ENCODE measurements around the gene PKD1L1. TPM values are rescaled to one million over a fixed set of nuclear protein-coding genes. Genes with fewer than 3 reads are reported as not detected.

Gene PKD1L1
- total RNA-seq, 4 donors from 2014 or later = 0.07 to 1.7 (median 0.98) TPM

DNA sequence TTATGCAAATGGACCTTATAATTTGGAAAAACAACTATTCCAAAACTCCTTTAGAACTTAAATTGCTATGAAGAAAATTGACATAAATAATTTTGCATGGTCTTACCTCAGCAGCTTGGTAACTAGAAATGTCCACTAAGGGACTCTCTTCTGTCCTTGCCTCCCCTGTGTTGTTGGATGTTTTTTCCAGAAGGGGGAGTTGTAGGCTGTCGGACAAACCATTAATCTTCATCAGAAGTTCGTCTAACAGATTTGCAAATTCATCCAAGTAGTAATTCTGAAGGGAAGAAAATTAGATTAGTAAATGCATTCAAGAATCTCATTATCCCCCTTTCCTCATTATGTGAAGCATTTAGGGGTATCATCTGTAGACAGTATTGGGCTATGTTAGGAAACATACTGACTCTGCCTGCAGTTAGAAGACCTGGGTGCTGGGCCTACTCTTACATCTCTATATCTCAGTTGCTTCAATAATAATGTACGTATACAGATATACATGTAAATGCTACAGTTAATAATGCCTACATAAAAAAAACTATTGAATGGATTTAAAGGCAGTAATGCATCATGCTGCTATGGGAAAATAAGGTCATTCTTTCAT, 155.6 kb downstream of the PKD1L1 start:
- H3K27ac ChIP-seq = no peak overlapping the region
- peak in 1 of 5 experiments; percentile 18 for TF ChIP-seq CTCF (IDR thresholded peaks at IDR 0.05 in 4 of 5, conservative IDR thresholded peaks at IDR 0.05 in 1 of 5)
- TF ChIP-seq POLR2A (IDR thresholded peaks at IDR 0.05) = no peak
- in situ Hi-C loops (cut with MboI; ENCODE audit: low sequenced_read_pairs in 4 of 4) (no loop called here), intact Hi-C loops (cut with DNase I; ENCODE audit: low total_unique reads) (no loop called here)
- ATAC-seq (no peak), DNase-seq (no peak)
- no peak overlapping the region for H3K4me3 ChIP-seq
- H3K9me3 ChIP-seq = no peaks in the 10 kb centered on the region
- H3K27me3 ChIP-seq = no peaks in the 10 kb centered on the region
- H3K36me3 ChIP-seq = no peaks in the 10 kb centered on the region
- no peaks in the 10 kb centered on the region for H3K4me1 ChIP-seq

GRCh38 chr7:47791682-47792081, 156.6 kb downstream of the PKD1L1 start:
- in situ Hi-C loops (cut with MboI; ENCODE audit: low sequenced_read_pairs in 4 of 4) = no loop called here
- Histone ChIP-seq H3K27ac (no peak overlapping the region), H3K4me3 (no peak overlapping the region), H3K27me3 (no peaks in the 10 kb centered on the region), H3K4me1 (no peaks in the 10 kb centered on the region), H3K9me3 (no peaks in the 10 kb centered on the region), H3K36me3 (no peaks in the 10 kb centered on the region)
- no peak for DNase-seq
- intact Hi-C loops (cut with DNase I; ENCODE audit: low total_unique reads) = no loop called here
- ATAC-seq = no peak
- TF ChIP-seq POLR2A (IDR thresholded peaks at IDR 0.05) (no peak), CTCF (IDR thresholded peaks at IDR 0.05 in 4 of 5, conservative IDR thresholded peaks at IDR 0.05 in 1 of 5) (no peak)

DNA sequence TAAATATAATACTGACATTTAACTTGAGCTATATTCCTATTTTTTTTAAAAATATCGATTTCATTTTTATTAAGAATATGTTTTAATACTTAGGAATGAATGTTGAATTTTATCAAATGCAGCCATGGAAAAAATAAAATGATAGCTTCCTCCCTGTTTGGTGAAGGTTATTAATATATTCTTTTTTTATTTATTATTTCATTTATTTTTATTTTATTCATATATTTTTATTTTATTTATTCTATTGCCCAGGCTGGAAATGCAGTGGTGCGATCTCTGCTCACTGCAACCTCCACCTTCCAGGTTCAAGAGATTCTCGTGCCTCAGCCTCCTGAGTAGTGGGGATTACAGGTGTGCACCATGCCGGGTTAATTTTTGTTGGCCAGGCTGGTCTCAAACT, 160.2 kb downstream of the PKD1L1 start:
- peaks cover 0 to 12% of the 10 kb centered on the region in 2 donors for H3K4me1 ChIP-seq
- H3K36me3 ChIP-seq = no peaks in the 10 kb centered on the region
- H3K27ac ChIP-seq = no peak overlapping the region
- intact Hi-C loops (cut with DNase I; ENCODE audit: low total_unique reads) = no loop called here
- no peaks in the 10 kb centered on the region for H3K27me3 ChIP-seq
- in situ Hi-C loops (cut with MboI; ENCODE audit: low sequenced_read_pairs in 4 of 4) = no loop called here
- no peak for DNase-seq
- no peak for ATAC-seq
- H3K4me3 ChIP-seq = no peak overlapping the region
- TF ChIP-seq CTCF (IDR thresholded peaks at IDR 0.05 in 4 of 5, conservative IDR thresholded peaks at IDR 0.05 in 1 of 5) = no peak
- no peak for TF ChIP-seq POLR2A (IDR thresholded peaks at IDR 0.05)
- no peaks in the 10 kb centered on the region for H3K9me3 ChIP-seq

DNA sequence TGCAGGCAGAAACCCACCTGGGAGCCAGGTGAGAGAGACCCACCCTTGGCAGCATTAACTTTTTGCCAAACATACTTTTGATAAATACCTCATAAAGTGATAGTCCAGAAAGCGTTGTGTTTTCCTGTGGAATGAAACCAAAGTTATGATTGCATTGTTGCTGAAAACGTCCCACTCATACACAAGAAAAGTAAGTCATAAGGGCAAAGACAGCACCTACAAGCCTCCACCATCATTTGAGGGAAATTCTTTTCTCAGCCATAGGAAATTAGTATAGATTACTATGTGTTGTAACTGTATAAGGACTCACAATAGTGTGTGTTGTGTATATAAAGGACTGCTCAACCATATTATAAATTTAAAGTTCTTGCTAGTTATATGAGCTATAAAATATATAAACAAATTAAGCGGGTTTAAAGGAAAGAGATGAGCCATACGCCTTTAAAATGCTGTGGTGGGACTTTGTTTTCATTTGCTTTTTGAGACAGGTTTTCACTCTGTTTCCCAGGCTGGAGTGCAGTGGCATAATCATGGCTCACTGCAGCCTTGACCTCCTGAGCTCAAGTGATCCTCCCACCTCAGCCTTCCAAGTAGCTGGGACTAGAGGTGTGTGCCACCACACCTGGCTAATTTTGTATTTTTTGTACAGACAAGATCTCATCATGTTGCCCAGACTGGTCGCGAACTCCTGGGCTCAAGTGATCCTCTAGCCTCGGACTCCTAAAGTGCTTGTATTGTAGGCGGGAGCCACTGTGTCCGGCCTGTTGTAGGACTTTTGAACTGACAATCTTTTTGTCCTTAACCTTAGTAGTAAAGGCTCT, 160.8 kb downstream of the PKD1L1 start:
- no peak for ATAC-seq
- no peak for TF ChIP-seq CTCF (IDR thresholded peaks at IDR 0.05 in 4 of 5, conservative IDR thresholded peaks at IDR 0.05 in 1 of 5)
- no peak for TF ChIP-seq POLR2A (IDR thresholded peaks at IDR 0.05)
- in situ Hi-C loops (cut with MboI; ENCODE audit: low sequenced_read_pairs in 4 of 4) (no loop called here), intact Hi-C loops (cut with DNase I; ENCODE audit: low total_unique reads) (no loop called here)
- H3K27me3 ChIP-seq = no peaks in the 10 kb centered on the region
- peaks cover 0 to 12% of the 10 kb centered on the region in 2 donors for H3K4me1 ChIP-seq
- no peak overlapping the region for H3K4me3 ChIP-seq
- no peak for DNase-seq
- no peaks in the 10 kb centered on the region for H3K9me3 ChIP-seq
- H3K27ac ChIP-seq = no peak overlapping the region
- no peaks in the 10 kb centered on the region for H3K36me3 ChIP-seq
